GM12875 (cell line): ENCODE results near the gene LPP.

Experiments
- H3K4me3 ChIP-seq: one replicate; pipeline ENCODE4 v1.5.1; 2011; ENCODE audit warnings: low read depth, low read length, control low read depth
- CTCF ChIP-seq: IDR thresholded peaks from 2 replicates; pipeline ENCODE4 v1.5.1; 2011; ENCODE audit warnings: low read depth, mild to moderate bottlenecking, control low read depth, inconsistent platforms, low read length, moderate library complexity, borderline replicate concordance; ENCODE audit not compliant: insufficient read depth

The LPP gene

GRCh38 chr3:188137051-188137450 is 16.9 kb upstream of the LPP start:
- no peak for TF ChIP-seq CTCF
- no peak overlapping the region for H3K4me3 ChIP-seq

DNA sequence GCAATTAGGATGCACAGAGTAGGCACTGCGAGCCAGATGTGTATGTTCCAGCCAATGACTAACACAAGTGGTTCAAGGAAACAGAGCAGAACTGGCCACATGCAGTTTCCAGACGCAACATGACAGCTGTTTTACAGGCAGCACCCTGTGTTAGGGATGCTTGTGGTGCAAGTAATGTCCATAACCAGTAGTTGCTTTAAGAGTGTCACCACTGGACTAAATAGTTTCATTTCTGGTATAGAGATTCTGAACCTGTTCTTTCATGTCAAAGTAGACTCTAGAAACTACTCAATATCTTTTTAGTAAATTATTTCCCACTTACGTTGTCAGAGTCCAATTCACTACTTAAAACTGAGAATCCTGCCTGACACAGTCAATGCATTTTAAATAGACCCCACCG is 14.5 kb upstream of the LPP start:
- H3K4me3 ChIP-seq = no peak overlapping the region
- no peak for TF ChIP-seq CTCF

GRCh38 chr3:188146219-188146618 is 7.7 kb upstream of the LPP start:
- no peak overlapping the region for H3K4me3 ChIP-seq
- TF ChIP-seq CTCF = no peak

DNA sequence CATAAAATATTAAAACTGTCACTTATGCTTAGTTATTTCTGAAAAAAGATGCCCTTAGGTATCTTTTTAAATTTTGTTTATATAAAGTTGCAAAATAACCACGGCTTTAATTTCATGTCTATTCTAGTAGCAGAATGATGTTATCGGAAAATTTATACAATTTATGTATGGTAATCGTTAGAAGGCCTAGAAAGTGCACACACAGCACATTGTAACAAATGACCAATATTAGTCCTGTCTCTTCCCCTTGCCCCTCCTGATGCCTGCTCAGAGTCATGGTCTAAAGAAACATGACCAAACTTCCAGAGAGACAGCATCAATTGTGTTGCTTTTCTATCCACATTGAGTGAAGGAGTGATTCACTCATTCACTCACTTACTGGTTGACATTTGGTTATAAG is 6.2 kb upstream of the LPP start:
- TF ChIP-seq CTCF = no peak
- H3K4me3 ChIP-seq = no peak overlapping the region

- no peak for TF ChIP-seq CTCF
- no peak overlapping the region for H3K4me3 ChIP-seq
Observed at GRCh38 chr3:188148318-188148717, 5.6 kb upstream of the LPP start.

GRCh38 chr3:188149587-188149986 is 4.4 kb upstream of the LPP start:
- no peak overlapping the region for H3K4me3 ChIP-seq
- TF ChIP-seq CTCF = no peak

DNA sequence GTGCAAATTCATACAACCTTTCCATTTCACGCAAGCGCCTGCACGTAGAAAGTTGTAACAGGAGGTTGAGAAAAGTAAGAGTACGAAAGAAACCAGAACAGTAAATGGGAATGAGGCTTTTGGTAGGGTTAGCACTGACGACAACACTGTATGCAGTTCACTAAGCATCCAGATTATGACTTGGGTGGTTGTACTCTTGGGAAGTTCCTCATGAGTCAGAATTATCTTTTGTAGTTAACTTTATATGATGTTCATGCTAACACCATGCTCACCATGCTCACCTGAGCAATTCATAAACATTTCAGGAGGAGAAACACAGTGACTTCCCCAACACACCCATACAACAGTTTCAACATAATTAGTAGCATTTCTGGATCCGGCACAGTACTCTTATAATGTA is 3.0 kb upstream of the LPP start:
- no peak for TF ChIP-seq CTCF
- H3K4me3 ChIP-seq = no peak overlapping the region
